Epithelial cell of umbilical artery (primary cell): ENCODE results near the gene FAM167B. TPM values are rescaled to one million over a fixed set of nuclear protein-coding genes. Genes with fewer than 3 reads are reported as not detected.

Experiments
- total RNA-seq: library from RNA; depleted of rRNA; stranded (reverse); fragments of >200 nt; gene quantifications from 2 replicates; pipeline ENCODE4 v1.2.3, GENCODE V29; 2014

FAM167B gene
- total RNA-seq: 0.97 and 3.6 TPM in 2 replicates

GRCh38 chr1:32246888-32247273 is at the start of gene FAM167B:
FAM167B (plus strand) TSS chr1:32247222; CDS start chr1:32247422, 200 bp downstream.

GRCh38 chr1:32200226-32201010 is 46.6 kb upstream of the FAM167B start, which contains the start of gene CCDC28B:
CCDC28B (plus strand) TSS chr1:32200595; CDS start chr1:32201936, 1,341 bp downstream.

GRCh38 chr1:32205401-32206370 is 41.3 kb upstream of the FAM167B start, which contains the start of gene IQCC:
IQCC (plus strand) TSS chr1:32205671; CDS start chr1:32205682, 11 bp downstream.

GRCh38 chr1:32208891-32209328 is 38.1 kb upstream of the FAM167B start, which contains the start of gene DCDC2B:
DCDC2B (plus strand) TSS chr1:32209089; CDS start chr1:32209094, 5 bp downstream.

GRCh38 chr1:32221980-32222755 is 24.9 kb upstream of the FAM167B start, which contains the start of the genes EIF3I and TMEM234:
EIF3I (plus strand) TSS chr1:32222407; CDS start chr1:32222442, 35 bp downstream.
TMEM234 (minus strand) TSS chr1:32222353; CDS start chr1:32222322, 31 bp downstream.

GRCh38 chr1:32250893-32251716 is 4.1 kb downstream of the FAM167B start, which contains the start of gene LCK:
LCK (plus strand) TSS chr1:32251265; CDS start chr1:32274330, 23,065 bp downstream.

GRCh38 chr1:32291708-32292538 is 44.9 kb downstream of the FAM167B start, which contains the start of gene HDAC1:
HDAC1 (plus strand) TSS chr1:32292083; CDS start chr1:32292170, 87 bp downstream.

Other genes with a start within 250 kb of the FAM167B start
- gene KHDRBS1, start 233.4 kb upstream of the FAM167B start, total RNA-seq: 68.2 and 71.4 TPM in 2 replicates
- 8.4 and 9.1 TPM in 2 replicates for gene TMEM39B, start 174.3 kb upstream of the FAM167B start, total RNA-seq
- 30.2 and 38.0 TPM in 2 replicates for gene KPNA6, start 139.2 kb upstream of the FAM167B start, total RNA-seq
- 60.7 and 83.4 TPM in 2 replicates for gene TXLNA, start 67.5 kb upstream of the FAM167B start, total RNA-seq
- 16.7 and 25.3 TPM in 2 replicates for gene CCDC28B, start 46.6 kb upstream of the FAM167B start, total RNA-seq
- gene IQCC, start 41.6 kb upstream of the FAM167B start, total RNA-seq: 1.3 and 2.0 TPM in 2 replicates
- gene DCDC2B, start 38.1 kb upstream of the FAM167B start, total RNA-seq: not detected in 2 replicates
- 9.1 and 11.1 TPM in 2 replicates for gene TMEM234, start 24.9 kb upstream of the FAM167B start, total RNA-seq
- 393 and 395 TPM in 2 replicates for gene EIF3I, start 24.8 kb upstream of the FAM167B start, total RNA-seq
- 0.32 TPM in 1 of 2 replicates, not detected in the other for gene LCK, start 4.0 kb downstream of the FAM167B start, total RNA-seq
- 89.6 and 124 TPM in 2 replicates for gene HDAC1, start 44.9 kb downstream of the FAM167B start, total RNA-seq
- 56.1 and 67.2 TPM in 2 replicates for gene MARCKSL1, start 89.0 kb downstream of the FAM167B start, total RNA-seq
- gene FAM229A, start 115.3 kb downstream of the FAM167B start, total RNA-seq: 0.32 and 0.61 TPM in 2 replicates
- not detected in 2 replicates for gene TSSK3, start 115.3 kb downstream of the FAM167B start, total RNA-seq
- 46.1 and 63.7 TPM in 2 replicates for gene BSDC1, start 147.2 kb downstream of the FAM167B start, total RNA-seq
- gene ZBTB8B, start 217.8 kb downstream of the FAM167B start, total RNA-seq: under 0.01 TPM in 1 of 2 replicates, not detected in the other